Measurements from ENCODE around the gene CLK3. TPM values are rescaled to one million over a fixed set of nuclear protein-coding genes. Genes with fewer than 3 reads are reported as not detected.

CLK3 gene
- total and polyA plus RNA-seq, 2 of the 13 experiments (the other 11 are each of a cell fraction or from before 2014, with no cell fraction given): 41.5 to 82.0 TPM

DNA sequence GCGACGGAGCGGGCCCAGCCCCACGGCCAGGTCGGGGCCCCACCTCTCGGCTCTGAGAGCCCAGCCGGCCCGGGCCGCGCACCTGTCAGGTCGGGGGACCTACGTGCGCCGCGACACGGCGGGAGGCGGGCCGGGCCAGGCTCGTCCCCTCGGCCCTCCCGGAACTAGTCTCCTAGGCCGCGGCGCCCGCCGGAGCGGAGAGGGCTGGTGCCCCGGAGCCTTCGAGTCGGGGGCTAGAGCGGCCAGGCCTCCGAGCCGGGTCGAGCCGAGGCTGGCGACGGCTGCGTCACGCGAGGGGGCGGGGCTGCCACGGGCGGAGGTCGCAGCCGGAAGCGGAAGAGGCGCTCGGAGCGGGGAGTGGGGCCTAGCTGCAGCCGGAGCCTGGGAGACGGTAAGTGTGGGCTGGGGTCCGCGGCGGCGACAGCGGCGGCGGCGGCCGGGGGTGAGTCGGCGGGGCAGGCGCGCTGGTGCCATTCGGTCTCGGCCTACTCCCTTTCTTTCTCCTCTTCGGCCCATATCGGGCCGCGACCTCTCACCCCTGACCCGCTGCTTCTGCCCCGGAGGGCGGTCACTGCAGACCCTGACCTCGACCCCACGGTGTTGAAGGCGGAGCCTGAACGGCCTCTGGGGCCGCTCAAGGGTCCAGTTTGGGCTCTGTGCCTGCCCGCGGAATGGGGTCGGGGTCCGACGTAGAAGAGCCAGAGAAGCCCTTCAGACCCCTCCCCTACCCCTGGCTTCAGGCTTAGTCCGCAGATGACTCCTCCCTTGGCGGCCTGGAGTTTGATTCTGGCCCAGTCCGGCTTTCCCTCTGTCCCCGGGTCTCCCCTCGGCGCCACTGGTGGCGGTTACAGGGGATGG, at the start of gene CLK3 (continued):
- TF ChIP-seq, protein P1, sequence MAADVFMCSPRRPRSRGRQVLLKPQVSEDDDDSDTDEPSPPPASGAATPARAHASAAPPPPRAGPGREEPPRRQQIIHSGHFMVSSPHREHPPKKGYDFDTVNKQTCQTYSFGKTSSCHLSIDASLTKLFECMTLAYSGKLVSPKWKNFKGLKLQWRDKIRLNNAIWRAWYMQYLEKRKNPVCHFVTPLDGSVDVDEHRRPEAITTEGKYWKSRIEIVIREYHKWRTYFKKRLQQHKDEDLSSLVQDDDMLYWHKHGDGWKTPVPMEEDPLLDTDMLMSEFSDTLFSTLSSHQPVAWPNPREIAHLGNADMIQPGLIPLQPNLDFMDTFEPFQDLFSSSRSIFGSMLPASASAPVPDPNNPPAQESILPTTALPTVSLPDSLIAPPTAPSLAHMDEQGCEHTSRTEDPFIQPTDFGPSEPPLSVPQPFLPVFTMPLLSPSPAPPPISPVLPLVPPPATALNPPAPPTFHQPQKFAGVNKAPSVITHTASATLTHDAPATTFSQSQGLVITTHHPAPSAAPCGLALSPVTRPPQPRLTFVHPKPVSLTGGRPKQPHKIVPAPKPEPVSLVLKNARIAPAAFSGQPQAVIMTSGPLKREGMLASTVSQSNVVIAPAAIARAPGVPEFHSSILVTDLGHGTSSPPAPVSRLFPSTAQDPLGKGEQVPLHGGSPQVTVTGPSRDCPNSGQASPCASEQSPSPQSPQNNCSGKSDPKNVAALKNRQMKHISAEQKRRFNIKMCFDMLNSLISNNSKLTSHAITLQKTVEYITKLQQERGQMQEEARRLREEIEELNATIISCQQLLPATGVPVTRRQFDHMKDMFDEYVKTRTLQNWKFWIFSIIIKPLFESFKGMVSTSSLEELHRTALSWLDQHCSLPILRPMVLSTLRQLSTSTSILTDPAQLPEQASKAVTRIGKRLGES (CRISPR knock-in tag; IDR thresholded peaks at IDR 0.05; ENCODE audit: borderline replicate concordance): no peak
- TF ChIP-seq, protein P2, sequence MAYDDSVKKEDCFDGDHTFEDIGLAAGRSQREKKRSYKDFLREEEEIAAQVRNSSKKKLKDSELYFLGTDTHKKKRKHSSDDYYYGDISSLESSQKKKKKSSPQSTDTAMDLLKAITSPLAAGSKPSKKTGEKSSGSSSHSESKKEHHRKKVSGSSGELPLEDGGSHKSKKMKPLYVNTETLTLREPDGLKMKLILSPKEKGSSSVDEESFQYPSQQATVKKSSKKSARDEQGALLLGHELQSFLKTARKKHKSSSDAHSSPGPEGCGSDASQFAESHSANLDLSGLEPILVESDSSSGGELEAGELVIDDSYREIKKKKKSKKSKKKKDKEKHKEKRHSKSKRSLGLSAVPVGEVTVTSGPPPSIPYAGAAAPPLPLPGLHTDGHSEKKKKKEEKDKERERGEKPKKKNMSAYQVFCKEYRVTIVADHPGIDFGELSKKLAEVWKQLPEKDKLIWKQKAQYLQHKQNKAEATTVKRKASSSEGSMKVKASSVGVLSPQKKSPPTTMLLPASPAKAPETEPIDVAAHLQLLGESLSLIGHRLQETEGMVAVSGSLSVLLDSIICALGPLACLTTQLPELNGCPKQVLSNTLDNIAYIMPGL (CRISPR knock-in tag; IDR thresholded peaks at IDR 0.05; ENCODE audit: borderline replicate concordance in 1 of 2, low read depth in 1 of 2): peak; percentile 63 to 92; a peak in 3 of 4 replicates
- TF ChIP-seq PRMT3 (CRISPR knock-in tag; IDR thresholded peaks at IDR 0.05; ENCODE audit: borderline replicate concordance, low read depth) (0 out of 2 replicates have a peak, but pooled peaks have one; percentile 74), YY1 (IDR thresholded peaks at IDR 0.05; ENCODE audit: insufficient read depth, insufficient replicate concordance, low read depth, low read length) (peak; percentile 84), HIVEP1 (CRISPR knock-in tag; IDR thresholded peaks at IDR 0.05) (peak; percentile 5; the same call in 1 of the 2 replicates), ZNF44 (CRISPR knock-in tag; IDR thresholded peaks at IDR 0.05) (no peak), WIZ (CRISPR knock-in tag; IDR thresholded peaks at IDR 0.05) (no peak), HNRNPUL1 (IDR thresholded peaks at IDR 0.05; ENCODE audit: low read depth, low read length) (no peak; the same call in none of the 2 replicates), U2AF1 (optimal IDR thresholded peaks at IDR 0.05; ENCODE audit: low read depth, low read length) (no peak), SP2 (CRISPR knock-in tag; IDR thresholded peaks at IDR 0.05) (peak; percentile 74), ELF4 (CRISPR knock-in tag; IDR thresholded peaks at IDR 0.05; ENCODE audit: borderline replicate concordance) (peak; percentile 82), SMAD1 (CRISPR knock-in tag; IDR thresholded peaks at IDR 0.05; ENCODE audit: borderline replicate concordance, low read depth) (no peak; the same call in 1 of the 2 replicates)
- TF ChIP-seq, protein P3, sequence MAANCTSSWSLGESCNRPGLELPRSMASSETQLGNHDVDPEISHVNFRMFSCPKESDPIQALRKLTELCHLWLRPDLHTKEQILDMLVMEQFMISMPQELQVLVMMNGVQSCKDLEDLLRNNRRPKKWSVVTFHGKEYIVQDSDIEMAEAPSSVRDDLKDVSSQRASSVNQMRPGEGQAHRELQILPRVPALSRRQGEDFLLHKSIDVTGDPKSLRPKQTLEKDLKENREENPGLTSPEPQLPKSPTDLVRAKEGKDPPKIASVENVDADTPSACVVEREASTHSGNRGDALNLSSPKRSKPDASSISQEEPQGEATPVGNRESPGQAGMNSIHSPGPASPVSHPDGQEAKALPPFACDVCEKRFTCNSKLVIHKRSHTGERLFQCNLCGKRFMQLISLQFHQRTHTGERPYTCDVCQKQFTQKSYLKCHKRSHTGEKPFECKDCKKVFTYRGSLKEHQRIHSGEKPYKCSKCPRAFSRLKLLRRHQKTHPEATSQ (CRISPR knock-in tag; IDR thresholded peaks at IDR 0.05; ENCODE audit: borderline replicate concordance): peak; percentile 52; the same call in 1 of the 2 replicates
- TF ChIP-seq, protein P4, sequence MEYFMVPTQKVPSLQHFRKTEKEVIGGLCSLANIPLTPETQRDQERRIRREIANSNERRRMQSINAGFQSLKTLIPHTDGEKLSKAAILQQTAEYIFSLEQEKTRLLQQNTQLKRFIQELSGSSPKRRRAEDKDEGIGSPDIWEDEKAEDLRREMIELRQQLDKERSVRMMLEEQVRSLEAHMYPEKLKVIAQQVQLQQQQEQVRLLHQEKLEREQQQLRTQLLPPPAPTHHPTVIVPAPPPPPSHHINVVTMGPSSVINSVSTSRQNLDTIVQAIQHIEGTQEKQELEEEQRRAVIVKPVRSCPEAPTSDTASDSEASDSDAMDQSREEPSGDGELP (IDR thresholded peaks at IDR 0.05; ENCODE audit: borderline replicate concordance, low read depth): peak; percentile 58; the same call in 1 of the 2 replicates
